Motor neuron (in vitro differentiated cells): ENCODE results near the gene GUSB. TPM values are rescaled to one million over a fixed set of nuclear protein-coding genes. Genes with fewer than 3 reads are reported as not detected.
A peak's percentile ranks its signal among the peaks of the same experiment; 100 is the strongest.
"Not testable (repeated sequence)": the region's sequence is repeated elsewhere in the genome, so short reads cannot be mapped to it uniquely, and the experiment has no call there.

Experiments used
- ATAC-seq, 8 experiments: fragments of 200-7000 bp; cut with Tn5 transposase; replicated peaks in 6 of 8; 2 replicates each; pipeline ENCODE4 v1.8.0; 2021; ENCODE audit warnings: mild to moderate bottlenecking in 8 of 8, moderate library complexity in 8 of 8
- H3K27ac ChIP-seq, 2 donors: fragments of 250-450 bp; sonication (Bioruptor Pico); 2 replicates each; pipeline ENCODE4 v1.9.0; 2021; ENCODE audit warnings: antibody characterized with exemption in 2 of 2, mild to moderate bottlenecking in 2 of 2, moderate library complexity in 1 of 2
- H3K4me1 ChIP-seq, 2 donors: fragments of 250-450 bp; sonication (Bioruptor Pico); replicated peaks in 1 of 2; 2 replicates each; pipeline ENCODE4 v1.6.1; 2021; ENCODE audit warnings: antibody characterized with exemption in 2 of 2, mild to moderate bottlenecking in 2 of 2, moderate library complexity in 1 of 2
- H3K4me3 ChIP-seq, 5 donors: fragments of 250-450 bp; sonication (Bioruptor Pico); 2 replicates each; pipeline ENCODE4 v1.9.0; 2021; ENCODE audit warnings: antibody characterized with exemption in 5 of 5, mild to moderate bottlenecking in 5 of 5, moderate library complexity in 4 of 5
- WGBS, 10 experiments: fragments of 450-650 bp; shearing (Covaris generic); methylation state at CpG; one replicate each; pipeline ENCODE4 v1.0.0; 2022; 5-methylcytosine and 5-hydroxymethylcytosine counted together
- in situ Hi-C, 9 experiments: fragments of 400-800 bp; cut with MboI; loops; one replicate each; pipeline ENCODE4 v1.15.0; 2021; ENCODE audit warnings: low sequenced_read_pairs in 9 of 9, low pct_unique_long_range_greater_than_20kb in 2 of 9; ENCODE audit not compliant: unreplicated experiment in 9 of 9
- total RNA-seq, 8 experiments: library from RNA; unstranded; fragments of 300-600 nt; gene quantifications; 2 replicates each; pipeline versions ENCODE4 v1.2.3 to v1.2.4, GENCODE V29; 2022

Gene GUSB
- total RNA-seq, 8 experiments from 2014 or later = 9.9 to 48.5 (median 18.0) TPM

DNA sequence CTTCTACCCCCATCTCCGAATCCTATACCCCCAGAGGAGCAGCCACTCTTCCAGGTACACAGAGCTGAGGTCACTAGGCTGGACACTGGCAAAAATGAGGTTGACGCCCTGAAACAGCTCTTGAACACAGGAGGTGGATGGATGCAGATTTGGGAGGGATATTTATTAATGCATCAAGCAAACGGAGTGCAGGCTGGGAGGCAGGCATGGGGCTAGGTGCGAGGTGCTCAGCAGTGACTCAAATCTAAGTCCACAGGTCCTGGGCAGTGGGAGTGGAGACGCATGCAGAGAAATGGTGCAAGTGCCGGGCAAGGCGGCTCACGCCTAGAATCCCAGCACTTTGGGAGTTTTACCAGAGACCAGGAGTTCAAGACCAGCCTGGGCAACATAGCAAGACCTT is 11.0 kb downstream of the GUSB start:
- Histone ChIP-seq H3K4me3 (no peak overlapping the region), H3K4me1 (no peaks in the 10 kb centered on the region), H3K27ac (no peak overlapping the region)
- in situ Hi-C loops = no loop called here
- ATAC-seq = no peak
- 100% methylated on average over 1 to 2 of the region's 8 CpGs; no CpG with 5 or more reads in 7 of the 10 experiments for WGBS, 10 experiments

DNA sequence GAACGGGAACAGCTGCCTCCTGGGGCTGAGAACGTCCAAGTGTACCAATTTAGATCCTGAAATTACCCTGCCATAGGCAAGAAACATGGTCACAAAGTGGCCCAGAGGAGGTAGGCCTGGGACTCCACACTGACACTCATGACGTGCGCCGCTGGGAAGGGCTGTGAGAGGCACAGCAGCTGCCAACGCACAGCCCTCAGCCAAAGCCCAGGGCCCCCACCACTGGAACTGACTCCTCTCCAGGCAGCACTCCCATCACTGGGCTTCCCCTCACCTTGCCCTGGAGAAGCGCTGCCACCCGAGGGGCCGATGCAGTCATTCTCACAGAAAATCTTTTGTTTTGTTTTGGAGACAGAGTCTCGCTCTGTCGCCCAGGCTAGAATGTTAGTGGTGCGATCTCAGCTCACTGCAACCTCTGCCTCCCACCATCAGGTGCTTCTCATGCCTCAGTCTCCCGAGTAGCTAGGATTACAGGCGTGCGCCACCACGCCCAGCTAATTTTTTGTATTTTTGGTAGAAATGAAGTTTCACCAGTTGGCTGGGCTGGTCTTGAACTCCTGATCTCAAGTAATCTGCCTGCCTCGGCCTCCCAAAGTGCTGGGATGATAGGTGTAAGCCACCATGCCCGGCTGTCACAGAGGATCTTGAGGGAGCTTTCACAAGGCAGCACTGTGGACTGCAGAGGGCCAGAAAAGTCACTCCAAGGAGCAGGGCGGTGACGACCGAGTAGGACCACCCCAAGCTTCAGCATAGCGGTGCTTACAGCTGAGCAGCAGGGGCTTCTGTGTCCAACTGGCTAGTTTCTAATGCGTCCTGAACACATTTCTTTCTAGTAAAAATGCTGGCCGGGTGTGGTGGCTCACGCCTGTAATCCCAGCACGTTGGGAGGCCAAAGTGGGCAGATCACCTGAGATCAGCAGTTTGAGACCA is 13.5 kb downstream of the GUSB start:
- Histone ChIP-seq H3K4me1 (no peaks in the 10 kb centered on the region), H3K27ac (no peak overlapping the region), H3K4me3 (no peak overlapping the region)
- 33 to 98% (median 92%) methylated on average over 1 to 17 of the region's 26 CpGs; no CpG with 5 or more reads in 1 of the 10 experiments for WGBS, 10 experiments
- in situ Hi-C loops = no loop called here
- ATAC-seq = no peak

GRCh38 chr7:65967361-65968155 is 14.5 kb downstream of the GUSB start:
- 85 to 100% (median 95%) methylated on average over 3 to 12 of the region's 17 CpGs; no CpG with 5 or more reads in 1 of the 10 experiments for WGBS, 10 experiments
- in situ Hi-C loops = no loop called here
- H3K4me1 ChIP-seq = no peaks in the 10 kb centered on the region
- ATAC-seq = no peak
- no peak overlapping the region for H3K4me3 ChIP-seq
- no peak overlapping the region for H3K27ac ChIP-seq

GRCh38 chr7:65966146-65966545 is 15.9 kb downstream of the GUSB start:
- Histone ChIP-seq H3K27ac (no peak overlapping the region), H3K4me1 (no peaks in the 10 kb centered on the region), H3K4me3 (no peak overlapping the region)
- WGBS, 10 experiments = 80 to 100% (median 100%) methylated on average over 1 to 3 of the region's 6 CpGs; no CpG with 5 or more reads in 5 of the 10 experiments
- in situ Hi-C loops = no loop called here
- no peak for ATAC-seq

- H3K27ac ChIP-seq, in situ Hi-C loops, H3K4me1 ChIP-seq, ATAC-seq, H3K4me3 ChIP-seq: not testable (repeated sequence)
- WGBS, 10 experiments = 73 to 100% (median 93%) methylated on average over 1 to 3 of the region's 3 CpGs; no CpG with 5 or more reads in 2 of the 10 experiments
Observed at GRCh38 chr7:65964671-65965070, 17.3 kb downstream of the GUSB start.

DNA sequence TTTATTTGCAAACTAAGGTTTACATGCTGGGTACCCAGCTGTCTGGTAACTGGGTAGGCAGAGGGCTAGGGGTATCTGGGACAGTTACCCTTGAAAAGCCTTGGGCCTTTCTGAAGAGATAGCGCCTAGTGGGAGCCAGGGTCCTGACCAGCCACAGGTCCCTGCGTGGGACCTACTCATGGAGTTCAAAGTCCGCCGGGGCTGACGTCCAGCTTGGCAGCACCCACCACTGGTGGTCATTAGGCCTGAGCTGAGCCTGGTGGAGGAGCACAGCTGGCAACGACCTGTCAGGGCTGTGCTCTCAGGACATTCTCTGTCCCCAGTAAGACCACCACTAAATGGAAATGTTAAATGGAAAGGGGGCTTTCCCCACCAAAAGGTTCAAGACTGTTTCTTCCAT is 20.0 kb downstream of the GUSB start:
- 92 to 100% methylated on average over 1 to 4 of the region's 6 CpGs; no CpG with 5 or more reads in 8 of the 10 experiments for WGBS, 10 experiments
- in situ Hi-C loops = no loop called here
- H3K4me3 ChIP-seq = no peak overlapping the region
- no peaks in the 10 kb centered on the region for H3K4me1 ChIP-seq
- ATAC-seq = no peak
- H3K27ac ChIP-seq = no peak overlapping the region

DNA sequence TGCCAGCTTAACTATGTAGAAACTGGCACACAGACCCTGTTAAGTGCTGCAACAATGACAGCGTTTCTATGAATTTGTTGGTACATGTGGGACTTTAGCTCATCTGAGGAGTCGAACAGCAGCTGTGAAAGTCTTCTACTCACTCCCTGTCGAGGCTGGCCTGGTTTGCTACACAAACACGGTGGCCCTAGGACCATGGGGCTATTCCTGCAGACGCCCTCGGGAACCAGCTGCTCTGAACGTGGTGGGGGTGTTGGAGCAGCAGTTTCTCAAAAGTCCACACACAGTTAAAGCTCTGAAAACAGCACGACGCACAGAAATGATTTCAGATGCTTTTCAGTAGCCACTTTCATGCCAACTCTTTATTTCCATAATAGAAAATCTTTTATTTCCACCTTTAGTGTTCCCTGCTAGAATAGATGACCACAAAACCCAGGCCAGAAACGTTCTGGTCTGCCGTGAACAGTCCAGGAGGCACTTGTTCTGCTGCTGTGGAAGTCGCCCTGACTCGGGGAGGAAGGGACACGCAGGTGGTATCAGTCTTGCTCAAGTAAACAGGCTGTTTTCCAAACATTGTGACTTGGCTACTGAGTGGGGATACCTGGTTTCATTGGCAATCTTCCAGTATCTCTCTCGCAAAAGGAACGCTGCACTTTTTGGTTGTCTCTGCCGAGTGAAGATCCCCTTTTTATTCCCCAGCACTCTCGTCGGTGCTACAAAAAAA is 21.5 kb downstream of the GUSB start:
- H3K4me3 ChIP-seq = no peak overlapping the region
- no peak for ATAC-seq
- H3K27ac ChIP-seq = no peak overlapping the region
- in situ Hi-C loops = no loop called here
- 83 to 100% (median 90%) methylated on average over 2 to 16 of the region's 19 CpGs; no CpG with 5 or more reads in 1 of the 10 experiments for WGBS, 10 experiments
- H3K4me1 ChIP-seq = no peaks in the 10 kb centered on the region

- Histone ChIP-seq H3K4me3 (no peak overlapping the region), H3K4me1 (no peaks in the 10 kb centered on the region), H3K27ac (no peak overlapping the region)
- 80 to 100% (median 94%) methylated on average over 1 to 3 of the region's 4 CpGs; no CpG with 5 or more reads in 2 of the 10 experiments for WGBS, 10 experiments
- in situ Hi-C loops = no loop called here
- no peak for ATAC-seq
Observed at GRCh38 chr7:65955718-65956117, 26.3 kb downstream of the GUSB start.

GRCh38 chr7:65953890-65954450 is 28.0 kb downstream of the GUSB start:
- in situ Hi-C loops = no loop called here
- H3K4me3 ChIP-seq = no peak overlapping the region
- WGBS, 10 experiments = 88 to 100% (median 98%) methylated on average over 2 to 13 of the region's 15 CpGs; no CpG with 5 or more reads in 1 of the 10 experiments

DNA sequence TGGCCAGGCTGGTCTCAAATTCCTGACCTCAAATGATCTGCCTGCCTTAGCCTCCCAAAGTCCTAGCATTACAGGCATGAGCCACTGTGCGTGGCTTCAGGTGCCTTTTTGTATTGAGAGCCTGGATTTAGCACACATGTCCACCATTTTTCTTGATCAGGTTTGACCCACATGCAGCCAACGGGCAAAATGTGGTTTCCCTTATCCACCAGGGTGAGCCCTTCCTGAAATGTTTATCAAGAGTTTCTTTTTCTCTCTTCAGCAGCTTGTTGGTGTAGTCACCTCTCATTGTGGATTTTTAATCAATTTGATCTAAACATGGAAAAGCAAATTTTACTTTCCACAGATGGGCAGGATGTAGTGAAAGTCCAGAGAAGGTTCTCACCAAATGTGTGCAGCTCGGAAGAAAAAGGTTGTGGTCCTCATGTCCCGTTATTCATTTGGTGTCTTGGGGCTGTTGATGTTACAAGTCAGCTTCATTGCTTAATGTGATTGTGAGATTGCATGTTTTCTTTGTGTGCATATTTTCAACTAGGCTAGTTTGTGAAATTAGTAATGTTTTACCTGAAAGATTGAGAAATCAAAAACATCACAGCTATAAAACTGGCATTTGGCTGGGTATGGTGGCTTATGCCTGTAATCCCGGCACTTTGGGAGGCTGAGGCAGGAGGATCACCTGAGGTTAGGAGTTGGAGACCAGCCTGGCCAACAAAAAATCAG is 28.9 kb downstream of the GUSB start:
- no peak overlapping the region for H3K27ac ChIP-seq
- 86 to 100% (median 98%) methylated on average over 1 to 5 of the region's 5 CpGs; no CpG with 5 or more reads in 2 of the 10 experiments for WGBS, 10 experiments
- no peak overlapping the region for H3K4me3 ChIP-seq
- ATAC-seq = no peak
- H3K4me1 ChIP-seq = no peaks in the 10 kb centered on the region
- in situ Hi-C loops = no loop called here

More at GRCh38 chr7:65953890-65954450, 28.0 kb downstream of the GUSB start:
- no peak overlapping the region for H3K27ac ChIP-seq
- H3K4me1 ChIP-seq = no peaks in the 10 kb centered on the region
- no peak for ATAC-seq

GRCh38 chr7:65951837-65952578 is 30.0 kb downstream of the GUSB start:
- WGBS, 10 experiments = 47 to 98% (median 90%) methylated on average over 3 to 9 of the region's 9 CpGs
- Histone ChIP-seq H3K4me1 (no peaks in the 10 kb centered on the region), H3K4me3 (no peak overlapping the region), H3K27ac (no peak overlapping the region)
- peak in 2 of 8 experiments; percentile 55 to 81 for ATAC-seq
- in situ Hi-C loops = no loop called here
